Motor neuron (in vitro differentiated cells): Measurements from ENCODE around the gene MYOG. TPM values are rescaled to one million over a fixed set of nuclear protein-coding genes. Genes with fewer than 3 reads are reported as not detected.
A peak's percentile ranks its signal among the peaks of the same experiment; 100 is the strongest.

Source experiments
- ATAC-seq, 8 experiments: fragments of 200-7000 bp; cut with Tn5 transposase; replicated peaks in 6 of 8; 2 replicates each; pipeline ENCODE4 v1.8.0; 2021; ENCODE audit warnings: mild to moderate bottlenecking in 8 of 8, moderate library complexity in 8 of 8
- H3K27ac ChIP-seq, 2 donors: fragments of 250-450 bp; sonication (Bioruptor Pico); 2 replicates each; pipeline ENCODE4 v1.9.0; 2021; ENCODE audit warnings: antibody characterized with exemption in 2 of 2, mild to moderate bottlenecking in 2 of 2, moderate library complexity in 1 of 2
- H3K4me1 ChIP-seq, 2 donors: fragments of 250-450 bp; sonication (Bioruptor Pico); replicated peaks in 1 of 2; 2 replicates each; pipeline ENCODE4 v1.6.1; 2021; ENCODE audit warnings: antibody characterized with exemption in 2 of 2, mild to moderate bottlenecking in 2 of 2, moderate library complexity in 1 of 2
- H3K4me3 ChIP-seq, 5 donors: fragments of 250-450 bp; sonication (Bioruptor Pico); 2 replicates each; pipeline ENCODE4 v1.9.0; 2021; ENCODE audit warnings: antibody characterized with exemption in 5 of 5, mild to moderate bottlenecking in 5 of 5, moderate library complexity in 4 of 5
- WGBS, 10 experiments: fragments of 450-650 bp; shearing (Covaris generic); methylation state at CpG; one replicate each; pipeline ENCODE4 v1.0.0; 2022; 5-methylcytosine and 5-hydroxymethylcytosine counted together
- in situ Hi-C, 9 experiments: fragments of 400-800 bp; cut with MboI; loops; one replicate each; pipeline ENCODE4 v1.15.0; 2021; ENCODE audit warnings: low sequenced_read_pairs in 9 of 9, low pct_unique_long_range_greater_than_20kb in 2 of 9; ENCODE audit not compliant: unreplicated experiment in 9 of 9
- total RNA-seq, 8 experiments: library from RNA; unstranded; fragments of 300-600 nt; gene quantifications; 2 replicates each; pipeline versions ENCODE4 v1.2.3 to v1.2.4, GENCODE V29; 2022

MYOG gene
- total RNA-seq, 8 experiments from 2014 or later = 0.14 to 0.71 (median 0.22) TPM; not detected in 2

DNA sequence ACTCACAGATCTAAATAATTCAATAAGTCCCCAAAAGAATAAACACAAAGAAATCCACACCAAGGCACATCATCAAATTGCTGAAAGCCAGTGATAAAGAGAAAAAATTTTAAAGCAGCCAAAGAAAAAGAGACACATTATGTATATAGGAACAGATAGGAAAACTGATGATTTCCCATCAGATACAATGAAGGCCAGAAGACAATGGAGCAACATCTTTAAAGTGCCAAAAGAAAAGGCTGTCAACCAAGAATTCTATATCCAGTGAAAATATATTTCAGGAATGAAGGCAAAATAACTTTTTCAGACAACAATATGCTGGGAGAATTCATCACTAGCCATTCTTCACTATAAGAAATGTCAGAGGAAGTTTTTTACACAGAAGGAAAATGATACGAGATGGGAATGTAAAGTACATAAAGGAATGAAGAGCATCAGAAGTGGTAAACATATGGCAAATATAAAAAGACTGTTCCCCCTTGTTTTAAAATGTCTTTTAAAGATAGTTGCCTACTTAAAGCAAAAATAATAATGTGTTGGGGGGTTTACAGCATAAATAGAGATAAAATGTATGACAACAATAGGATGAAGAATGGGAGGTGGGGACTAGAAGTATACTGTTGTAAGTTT lies 9.4 kb upstream of the MYOG start:
- Histone ChIP-seq H3K4me3 (no peak overlapping the region), H3K4me1 (peaks cover 0 to 7% of the 10 kb centered on the region in 2 donors), H3K27ac (no peak overlapping the region)
- WGBS, 10 experiments = 64 to 100% (median 100%) methylated on average over 1 of the region's 1 CpG
- in situ Hi-C loops = no loop called here
- ATAC-seq = no peak

DNA sequence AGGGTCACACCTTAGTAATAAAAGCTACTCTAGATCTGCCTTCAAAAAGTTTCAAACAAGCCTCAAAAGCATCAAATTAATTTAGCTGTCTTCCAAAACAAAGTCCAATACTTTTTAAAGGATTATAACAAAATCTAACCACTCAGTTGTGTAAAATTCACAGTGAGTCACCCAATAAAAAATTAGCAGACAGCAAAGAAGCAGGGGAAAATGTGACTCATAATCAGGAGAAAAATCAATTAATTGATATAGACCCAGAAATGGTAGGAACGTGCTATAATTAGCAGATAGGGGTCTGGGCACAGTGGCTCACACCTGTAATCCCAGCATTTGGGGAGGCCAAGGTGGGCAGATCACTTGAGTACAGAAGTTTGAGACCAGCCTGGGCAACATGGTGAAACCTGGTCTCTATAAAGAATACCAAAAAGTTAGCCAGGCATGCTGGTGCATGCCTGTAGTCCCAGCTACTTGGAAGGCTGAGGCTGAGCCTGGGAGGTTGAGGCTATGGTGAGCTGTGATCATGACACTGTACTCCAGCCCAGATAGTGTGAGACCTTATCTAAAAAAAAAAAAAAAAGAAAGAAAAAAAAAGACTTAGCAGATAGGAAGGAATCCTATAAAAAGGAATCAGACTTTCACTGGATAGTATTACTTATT lies 8.1 kb upstream of the MYOG start:
- H3K27ac ChIP-seq = no peak overlapping the region

DNA sequence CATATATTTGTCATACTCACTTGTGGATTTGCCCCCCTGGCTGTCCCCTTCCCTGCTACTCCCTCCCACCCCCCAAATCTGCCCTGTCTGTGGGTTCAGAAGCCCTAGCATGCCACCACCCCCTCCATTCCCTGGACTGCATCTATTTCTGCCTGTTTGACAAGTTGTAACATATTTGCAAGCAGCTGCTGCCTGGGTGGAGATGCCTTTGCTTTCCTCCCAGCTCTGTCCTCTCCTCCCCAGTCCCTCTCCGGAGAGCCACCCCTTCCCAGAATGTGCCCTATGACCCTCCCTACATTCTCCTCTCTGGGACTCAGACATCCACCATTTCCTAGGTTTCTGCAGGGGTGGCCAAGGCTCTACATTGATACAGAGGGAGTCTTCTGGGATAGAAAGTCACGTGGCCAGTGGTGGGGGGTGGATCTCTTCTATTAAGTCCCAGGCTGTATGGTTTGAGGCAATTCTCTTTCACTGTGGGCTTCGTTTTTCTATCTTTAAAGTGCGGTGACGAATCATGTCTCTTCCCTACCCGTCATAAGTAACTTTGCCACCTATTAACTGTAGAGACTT lies 6.0 kb upstream of the MYOG start:
- 53 to 100% (median 81%) methylated on average over 1 to 6 of the region's 6 CpGs; no CpG with 5 or more reads in 2 of the 10 experiments for WGBS, 10 experiments
- in situ Hi-C loops = no loop called here
- ATAC-seq = peak in 3 of 8 experiments; percentile 13 to 89 (median 85)
- H3K27ac ChIP-seq = no peak overlapping the region
- H3K4me3 ChIP-seq = no peak overlapping the region
- H3K4me1 ChIP-seq = peaks cover 16 to 18% of the 10 kb centered on the region in 2 donors

More for the DNA sequence above, 8.1 kb upstream of the MYOG start:
- 25 to 83% (median 67%) methylated on average over 1 of the region's 1 CpG; no CpG with 5 or more reads in 3 of the 10 experiments for WGBS, 10 experiments
- no peak overlapping the region for H3K4me3 ChIP-seq
- H3K4me1 ChIP-seq = peaks cover 10 to 17% of the 10 kb centered on the region in 2 donors
- no peak for ATAC-seq
- in situ Hi-C loops = no loop called here

DNA sequence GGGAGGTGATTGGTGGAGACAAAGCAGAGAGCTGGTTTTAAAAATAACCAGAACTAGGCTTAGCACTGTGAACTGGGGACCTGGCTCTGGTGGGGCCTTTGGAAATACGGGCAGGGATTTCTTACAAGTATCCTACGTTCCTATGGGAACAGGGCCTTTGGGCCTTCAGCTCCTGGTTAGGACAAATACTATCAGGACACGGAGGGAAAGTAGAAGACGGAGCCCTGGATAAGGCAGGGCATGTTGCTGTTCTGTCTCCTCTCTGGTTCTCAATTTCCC lies 5.3 kb upstream of the MYOG start:
- ATAC-seq = no peak
- Histone ChIP-seq H3K4me3 (no peak overlapping the region), H3K27ac (no peak overlapping the region), H3K4me1 (peaks cover 21 to 25% of the 10 kb centered on the region in 2 donors)
- 40 to 100% (median 85%) methylated on average over 1 to 4 of the region's 4 CpGs; no CpG with 5 or more reads in 1 of the 10 experiments for WGBS, 10 experiments
- in situ Hi-C loops = no loop called here

DNA sequence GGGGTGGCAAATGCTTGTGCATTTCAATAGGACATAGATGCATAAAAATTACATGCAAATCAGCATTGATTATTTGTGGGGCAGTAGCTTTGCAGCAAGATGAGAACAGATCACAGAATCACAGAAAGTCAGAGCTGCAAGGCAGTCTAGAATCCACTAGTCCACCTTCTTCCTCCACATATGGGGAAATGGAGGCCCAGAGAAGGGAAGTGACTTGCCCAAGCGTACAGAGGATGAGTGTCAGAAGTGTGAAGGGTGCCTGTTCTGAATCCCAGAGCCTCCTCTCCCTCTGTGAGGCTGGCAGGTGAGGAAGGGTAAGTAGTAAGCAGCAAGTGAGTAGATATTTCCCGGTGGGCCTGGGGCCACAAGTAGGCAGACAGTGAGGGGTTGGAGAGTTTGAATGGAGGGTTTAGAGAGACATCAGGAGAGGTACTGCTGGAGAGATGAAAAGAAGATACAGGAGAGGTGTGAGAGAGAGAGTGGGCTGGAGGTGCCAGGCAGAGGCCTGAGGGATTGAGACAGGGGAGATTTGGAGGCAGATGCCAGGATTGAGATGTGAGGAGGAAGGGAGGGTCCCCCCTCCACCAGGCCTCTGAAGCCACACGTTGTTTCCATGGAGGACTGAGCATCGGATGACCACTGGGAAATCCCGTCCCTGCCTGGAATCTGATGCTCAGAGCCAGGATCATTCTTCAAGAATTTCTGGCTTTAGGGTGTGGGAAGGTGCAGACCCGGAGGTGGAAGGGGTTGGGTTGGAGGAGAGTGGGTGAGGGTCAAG lies 4.8 kb upstream of the MYOG start:
- in situ Hi-C loops = no loop called here
- ATAC-seq = peak in 3 of 8 experiments; percentile 9 to 35 (median 20)
- Histone ChIP-seq H3K27ac (no peak overlapping the region), H3K4me1 (peaks cover 22 to 26% of the 10 kb centered on the region in 2 donors), H3K4me3 (no peak overlapping the region)
- WGBS, 10 experiments = 30 to 83% (median 73%) methylated on average over 1 to 6 of the region's 6 CpGs; no CpG with 5 or more reads in 3 of the 10 experiments

DNA sequence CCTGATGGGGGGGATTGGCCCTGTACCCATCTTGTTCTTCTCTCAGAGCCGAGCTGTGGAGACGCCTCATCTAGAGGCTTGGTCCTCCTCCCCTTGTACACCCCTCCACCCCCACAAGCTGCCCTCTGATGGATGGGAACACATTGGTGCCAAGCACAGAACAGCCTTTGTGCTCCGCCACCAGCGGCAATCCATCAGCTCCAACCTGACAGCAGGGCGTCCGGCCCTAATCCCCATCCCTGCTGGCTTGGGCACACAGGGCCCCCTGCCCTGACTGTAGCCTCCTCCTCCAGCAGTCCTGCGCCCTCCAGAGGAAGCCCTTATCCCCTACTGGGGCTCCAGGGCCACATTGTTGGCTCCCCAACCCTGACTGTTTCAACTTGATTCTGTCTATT lies 3.8 kb upstream of the MYOG start:
- H3K4me1 ChIP-seq = peaks cover 22 to 26% of the 10 kb centered on the region in 2 donors
- no peak overlapping the region for H3K27ac ChIP-seq
- peak in 5 of 8 experiments; percentile 91 to 95 (median 92) for ATAC-seq
- in situ Hi-C loops = no loop called here
- H3K4me3 ChIP-seq = no peak overlapping the region
- 52 to 57% methylated on average over 1 to 5 of the region's 7 CpGs; no CpG with 5 or more reads in 8 of the 10 experiments for WGBS, 10 experiments

DNA sequence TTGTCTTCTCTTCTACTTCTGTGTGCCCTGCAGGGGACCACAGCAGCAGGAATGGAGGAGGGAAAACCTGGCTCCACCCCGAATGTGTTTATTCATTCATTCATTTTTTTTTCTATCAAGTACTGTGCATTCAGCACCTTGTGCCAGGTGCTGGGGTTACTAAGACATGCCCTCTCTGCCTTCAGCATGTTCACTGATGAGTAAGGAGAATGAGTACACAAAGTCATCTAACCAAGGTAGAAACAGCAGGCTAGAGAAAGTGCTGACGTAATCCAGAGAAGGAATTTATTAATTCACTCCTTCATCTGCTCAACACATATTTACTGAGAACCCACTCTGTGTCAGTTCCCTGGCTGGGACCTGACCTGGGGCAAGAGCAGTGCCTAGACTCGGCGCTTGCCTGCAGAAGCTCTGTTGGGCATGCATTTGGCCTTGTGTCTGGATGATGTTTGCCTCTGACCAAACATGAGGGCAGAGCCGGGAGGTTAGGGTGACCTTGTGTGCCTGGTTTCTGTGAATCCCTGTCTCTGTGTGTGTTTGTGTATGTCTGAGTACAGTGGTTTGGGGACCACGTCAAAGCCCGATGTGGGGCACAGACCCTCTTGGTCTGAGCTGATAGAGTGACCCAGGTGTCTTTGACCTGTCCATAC lies 3.3 kb upstream of the MYOG start:
- in situ Hi-C loops = no loop called here
- peaks cover 25 to 26% of the 10 kb centered on the region in 2 donors for H3K4me1 ChIP-seq
- H3K4me3 ChIP-seq = no peak overlapping the region
- no peak overlapping the region for H3K27ac ChIP-seq
- 45 to 100% (median 88%) methylated on average over 1 to 6 of the region's 7 CpGs for WGBS, 10 experiments
- no peak for ATAC-seq

DNA sequence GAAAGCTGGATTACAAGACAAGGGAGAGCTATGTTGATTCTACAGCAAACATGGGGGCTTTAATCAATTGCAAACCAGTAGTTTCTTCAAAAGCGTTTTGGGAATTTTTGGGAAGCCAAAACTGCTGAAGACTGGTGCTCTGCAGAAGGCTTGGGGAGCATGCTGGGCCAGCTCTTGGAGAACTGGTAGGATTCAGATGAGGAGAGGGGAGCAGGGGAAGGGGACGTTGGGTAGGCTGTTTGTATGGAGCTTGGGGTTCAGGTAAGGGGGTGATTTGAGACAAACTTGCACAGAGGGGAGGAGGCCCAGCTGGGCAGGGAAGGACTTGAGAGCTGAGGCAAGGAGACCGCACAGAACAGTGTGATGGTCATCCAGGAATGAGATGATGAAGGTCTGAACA lies 2.6 kb upstream of the MYOG start:
- in situ Hi-C loops = no loop called here
- H3K27ac ChIP-seq = no peak overlapping the region
- 79 to 100% (median 93%) methylated on average over 1 to 3 of the region's 3 CpGs; no CpG with 5 or more reads in 6 of the 10 experiments for WGBS, 10 experiments
- no peak overlapping the region for H3K4me3 ChIP-seq
- peaks cover 26 to 27% of the 10 kb centered on the region in 2 donors for H3K4me1 ChIP-seq
- no peak for ATAC-seq

DNA sequence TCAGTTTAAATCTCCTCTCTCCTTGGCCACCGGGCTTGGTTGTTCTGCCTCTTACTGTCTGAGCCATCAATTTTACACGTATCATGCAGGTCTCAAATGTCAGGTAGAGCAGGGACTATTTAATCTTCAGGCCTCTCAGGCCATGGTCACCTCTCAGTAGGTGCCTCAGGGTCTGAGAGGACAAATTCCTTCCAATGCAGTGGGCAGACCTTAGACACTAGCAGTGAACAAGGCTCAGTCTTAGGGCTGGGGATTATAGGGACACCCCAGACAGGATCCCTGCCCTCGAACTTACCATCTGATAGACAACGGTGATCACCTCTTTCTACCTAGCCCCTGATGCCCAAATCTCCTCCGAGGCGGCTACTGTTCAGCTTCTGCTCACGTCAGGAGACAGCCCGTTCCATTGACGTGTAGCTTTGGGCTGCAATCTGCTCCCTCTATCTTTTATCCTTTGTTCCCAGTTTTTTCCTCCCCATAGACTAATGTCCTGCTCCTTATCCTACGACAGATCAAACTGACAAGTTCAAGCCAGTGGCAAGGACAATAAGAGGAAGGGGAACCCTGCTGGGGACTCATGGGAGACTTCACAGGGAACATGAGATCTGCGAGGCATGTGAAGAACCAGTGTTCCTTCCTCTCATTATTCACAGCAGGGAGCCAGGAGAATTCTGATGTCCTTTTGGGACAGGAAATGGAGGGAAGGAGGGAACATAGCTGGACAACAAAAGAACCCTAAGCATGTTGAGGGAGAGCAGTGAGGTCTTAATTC lies 1.4 kb upstream of the MYOG start:
- no peak overlapping the region for H3K4me3 ChIP-seq
- H3K27ac ChIP-seq = no peak overlapping the region
- H3K4me1 ChIP-seq = peaks cover 32 to 34% of the 10 kb centered on the region in 2 donors
- no peak for ATAC-seq
- 56 to 83% (median 78%) methylated on average over 2 to 11 of the region's 11 CpGs; no CpG with 5 or more reads in 3 of the 10 experiments for WGBS, 10 experiments
- in situ Hi-C loops = no loop called here

DNA sequence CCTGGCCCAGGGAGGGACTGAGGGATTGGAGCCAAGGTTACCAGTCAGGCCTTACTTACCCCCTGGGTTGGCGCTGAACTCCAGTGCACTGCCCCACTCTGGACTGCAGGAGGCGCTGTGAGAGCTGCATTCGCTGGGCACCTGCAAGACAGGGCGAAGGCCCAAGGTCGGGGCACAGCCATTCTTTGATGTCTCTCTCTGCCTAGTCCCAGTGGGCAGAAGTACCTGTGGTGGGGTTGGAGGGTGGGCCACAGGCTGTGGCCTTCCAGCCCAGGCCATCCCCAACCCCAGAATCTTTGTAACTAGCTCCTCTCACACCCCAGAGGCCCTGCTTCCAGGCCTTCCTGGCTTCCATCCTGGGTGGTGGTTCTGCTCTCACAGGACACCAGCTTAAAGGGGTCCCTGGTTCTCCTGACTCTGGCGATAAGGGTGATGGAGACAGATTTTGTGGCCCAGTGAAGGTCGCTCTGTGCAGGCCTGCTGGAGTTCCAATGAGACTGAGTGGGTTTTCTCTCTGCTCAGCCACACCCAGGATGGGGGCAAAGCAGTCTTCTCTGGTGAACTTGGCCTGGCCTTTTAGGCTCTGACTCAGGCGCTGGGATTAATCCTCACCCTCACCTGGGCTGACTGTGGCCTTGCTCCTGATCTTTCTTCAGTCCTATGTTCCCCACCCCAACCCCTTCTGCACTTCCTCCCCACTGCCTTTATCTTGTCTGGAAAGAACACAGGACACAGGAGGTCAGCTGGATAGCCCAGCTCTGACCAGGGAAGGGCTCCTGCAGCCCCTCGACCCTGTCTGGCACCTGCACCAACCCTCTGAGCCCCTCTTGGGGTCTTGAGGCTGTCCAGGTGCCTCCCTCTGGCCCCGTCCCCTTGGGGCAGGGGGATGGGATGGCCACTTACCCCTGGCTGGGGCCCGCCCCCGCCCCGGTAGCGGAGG lies 954 bp downstream of the MYOG start:
- 80 to 100% (median 100%) methylated on average over 1 to 6 of the region's 14 CpGs; no CpG with 5 or more reads in 5 of the 10 experiments for WGBS, 10 experiments
- Histone ChIP-seq H3K4me1 (peaks cover 24 to 32% of the 10 kb centered on the region in 2 donors), H3K27ac (no peak overlapping the region), H3K4me3 (no peak overlapping the region)
- no peak for ATAC-seq
- in situ Hi-C loops = no loop called here

DNA sequence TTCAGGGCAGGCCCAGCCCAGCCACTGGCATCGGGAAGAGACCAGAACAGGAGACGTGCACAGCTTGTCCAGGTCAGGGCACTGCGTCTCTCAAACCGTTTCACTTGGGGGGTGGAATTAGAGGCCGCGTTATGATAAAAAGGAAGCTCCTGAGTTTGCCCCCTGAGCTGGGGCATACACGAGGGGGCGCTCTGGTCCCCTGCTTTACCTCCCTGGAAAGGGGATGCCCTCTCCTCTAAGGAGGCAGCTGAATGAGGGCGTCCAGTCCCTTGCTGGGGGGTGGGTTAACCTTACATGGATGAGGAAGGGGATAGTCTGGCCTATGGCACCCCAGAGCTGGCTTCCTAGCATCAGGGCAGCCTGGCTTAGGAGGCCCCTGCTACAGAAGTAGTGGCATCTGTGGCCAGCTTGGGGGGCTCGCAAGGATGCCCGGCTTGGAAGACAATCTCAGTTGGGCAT lies 2.3 kb downstream of the MYOG start:
- in situ Hi-C loops = no loop called here
- H3K4me1 ChIP-seq = peaks cover 16 to 24% of the 10 kb centered on the region in 2 donors
- ATAC-seq = no peak
- no peak overlapping the region for H3K27ac ChIP-seq
- WGBS, 10 experiments = 80 to 93% (median 83%) methylated on average over 3 to 10 of the region's 11 CpGs; no CpG with 5 or more reads in 5 of the 10 experiments
- no peak overlapping the region for H3K4me3 ChIP-seq
